Hepatocyte (in vitro differentiated cells): ENCODE results near the gene LDLRAD4.

Experiments
- CTCF ChIP-seq: fragments of 200-600 bp; sonication (generic); IDR thresholded peaks from 2 replicates; pipeline ENCODE4 v1.5.1; 2016; ENCODE audit warnings: antibody characterized with exemption, mild to moderate bottlenecking; ENCODE audit not compliant: poor library complexity
- EZH2 ChIP-seq: fragments of 200-600 bp; sonication (generic); IDR thresholded peaks from 2 replicates; pipeline ENCODE4 v1.6.1; 2016; ENCODE audit warnings: antibody characterized with exemption, mild to moderate bottlenecking, borderline replicate concordance
- EZH2phosphoT487 ChIP-seq: fragments of 200-600 bp; sonication (generic); IDR thresholded peaks from one replicate; pipeline ENCODE4 v1.6.1; 2018; ENCODE audit warnings: antibody characterized with exemption, mild to moderate bottlenecking, low read depth, moderate library complexity; ENCODE audit not compliant: unreplicated experiment, severe bottlenecking

- TF ChIP-seq CTCF, result no peak
- TF ChIP-seq EZH2, result no peak
- no peak for TF ChIP-seq EZH2phosphoT487
Observed at GRCh38 chr18:13295894-13296293, 77.3 kb downstream of the LDLRAD4 start.
